ENCODE measurements around the gene ME1. TPM values are rescaled to one million over a fixed set of nuclear protein-coding genes. Genes with fewer than 3 reads are reported as not detected.

The ME1 gene
- total RNA-seq, 1 experiment from 2014 or later, result 131 TPM

GRCh38 chr6:83198486-83199172 is 232.2 kb downstream of the ME1 start:
- ChIA-PET POLR2A (no interaction called here), CTCF (no interaction called here)
- H3K4me3 Mint-ChIP-seq (ENCODE audit: unreplicated experiment), result no peak overlapping the region
- H3K9me3 ChIP-seq, result no peaks in the 10 kb centered on the region
- peaks cover 13% of the 10 kb centered on the region; the same call in 1 of the 2 replicates for H3K4me1 ChIP-seq
- no TSS peak for BruUV-seq (replicated peaks)
- no peaks in the 10 kb centered on the region for H3K9me3 Mint-ChIP-seq (ENCODE audit: unreplicated experiment)
- peak overlapping the region; percentile 10 for H3K27ac Mint-ChIP-seq (ENCODE audit: unreplicated experiment)
- no peaks in the 10 kb centered on the region; the same call in 1 of the 2 replicates for H3K36me3 ChIP-seq (ENCODE audit: control insufficient read depth, insufficient read depth, low read length)
- DNase-seq, result no peak
- no peaks in the 10 kb centered on the region for H3K27me3 Mint-ChIP-seq (ENCODE audit: insufficient read depth, unreplicated experiment)
- intact Hi-C loops (cut with micrococcal nuclease; ENCODE audit: unreplicated experiment), result loop anchor here (10.0 kb wide), 1 partner anchor 316 kb away; the partner anchor contains the start of gene PRSS35
- H3K4me1 Mint-ChIP-seq (ENCODE audit: low read depth, unreplicated experiment), result peaks cover 28% of the 10 kb centered on the region
- no peaks in the 10 kb centered on the region for H3K27me3 ChIP-seq (replicated peaks; ENCODE audit: control insufficient read depth, insufficient read depth, low read length)
- peaks cover 74% of the 10 kb centered on the region for H3K36me3 Mint-ChIP-seq (ENCODE audit: insufficient read depth, unreplicated experiment)
- H3K4me3 ChIP-seq (ENCODE audit: low read depth, low read length), result no peak overlapping the region
- no peak for TF ChIP-seq CTCF (IDR thresholded peaks at IDR 0.05; ENCODE audit: insufficient read depth in 1 of 2, low read depth in 1 of 2, low read length in 1 of 2, severe bottlenecking in 1 of 2, unreplicated experiment in 1 of 2)

GRCh38 chr6:83193747-83194566 is 236.9 kb downstream of the ME1 start:
- ChIA-PET CTCF (interaction anchor here (1.1 to 1.2 kb wide), 2 partner anchors 127 to 128 kb away, joined by 3 to 4 read pairs; partner anchors contain the start of genes DOP1A and UBE3D), POLR2A (interaction anchor here (0.6 to 1.0 kb wide), 3 partner anchors 10 to 384 kb away, joined by 3 to 7 read pairs (median 5); no protein-coding TSS in a partner anchor)
- H3K4me3 Mint-ChIP-seq (ENCODE audit: unreplicated experiment), result peak overlapping the region; percentile 90
- H3K36me3 ChIP-seq (ENCODE audit: control insufficient read depth, insufficient read depth, low read length), result peaks cover 2% of the 10 kb centered on the region
- peaks cover 62% of the 10 kb centered on the region for H3K36me3 Mint-ChIP-seq (ENCODE audit: insufficient read depth, unreplicated experiment)
- no peak for TF ChIP-seq CTCF (IDR thresholded peaks at IDR 0.05; ENCODE audit: insufficient read depth in 1 of 2, low read depth in 1 of 2, low read length in 1 of 2, severe bottlenecking in 1 of 2, unreplicated experiment in 1 of 2)
- peaks cover 18% of the 10 kb centered on the region for H3K4me1 Mint-ChIP-seq (ENCODE audit: low read depth, unreplicated experiment)
- H3K4me1 ChIP-seq, result peaks cover 27% of the 10 kb centered on the region
- no peaks in the 10 kb centered on the region for H3K9me3 Mint-ChIP-seq (ENCODE audit: unreplicated experiment)
- peak; percentile 71 to 81 for DNase-seq
- peak overlapping the region; percentile 92 for H3K27ac Mint-ChIP-seq (ENCODE audit: unreplicated experiment)
- H3K27me3 ChIP-seq (replicated peaks; ENCODE audit: control insufficient read depth, insufficient read depth, low read length), result no peaks in the 10 kb centered on the region
- no peaks in the 10 kb centered on the region for H3K27me3 Mint-ChIP-seq (ENCODE audit: insufficient read depth, unreplicated experiment)
- H3K9me3 ChIP-seq, result no peaks in the 10 kb centered on the region
- peak overlapping the region; percentile 97 for H3K4me3 ChIP-seq (ENCODE audit: low read depth, low read length)
- no TSS peak for BruUV-seq (replicated peaks)
- intact Hi-C loops (cut with micrococcal nuclease; ENCODE audit: unreplicated experiment), result loop anchor here (1.0 to 10.0 kb wide), 4 partner anchors 21 to 342 kb away; partner anchors contain the start of genes DOP1A and PRSS35
